GM12878 (cell line): ENCODE results near the gene UBE2J2.

Experiments
- ASH2L ChIP-seq: fragments of 300-600, 200-600 bp; sonication (generic); IDR thresholded peaks from 2 replicates; pipeline ENCODE4 v1.6.1; 2017; ENCODE audit warnings: low read depth, mild to moderate bottlenecking, borderline replicate concordance
- CTCF ChIP-seq, 3 experiments: IDR thresholded peaks in 2 of 3; conservative IDR thresholded peaks in 1 of 3; 2 replicates each; pipeline ENCODE4 v1.5.1; 2011; ENCODE audit warnings: low read depth in 3 of 3, low read length in 3 of 3, mild to moderate bottlenecking in 3 of 3, control low read depth in 2 of 3, moderate library complexity in 2 of 3, inconsistent platforms in 1 of 3, mixed read lengths in 1 of 3; ENCODE audit not compliant: control insufficient read depth in 2 of 3, insufficient read depth in 1 of 3; ENCODE audit errors: extremely low read depth in 1 of 3
- E2F4 ChIP-seq: IDR thresholded peaks from 2 replicates; pipeline ENCODE4 v1.6.1; 2012; ENCODE audit warnings: low read depth, low read length, improper control_type of control experiment
- MYC ChIP-seq: IDR thresholded peaks from 2 replicates; pipeline ENCODE4 v1.6.1; 2011; ENCODE audit warnings: mild to moderate bottlenecking, low read length, moderate library complexity, inconsistent platforms; ENCODE audit not compliant: insufficient read depth, insufficient replicate concordance, insufficient read length, severe bottlenecking
- NFXL1 ChIP-seq: fragments of 450-650 bp; IDR thresholded peaks from 2 replicates; pipeline ENCODE4 v1.6.1; 2017; ENCODE audit warnings: antibody characterized with exemption, mild to moderate bottlenecking, borderline replicate concordance
- POLR2A ChIP-seq: IDR thresholded peaks from 2 replicates; pipeline ENCODE4 v1.6.1; 2011; ENCODE audit warnings: low read depth, mild to moderate bottlenecking, low read length
- SREBF2 ChIP-seq: IDR thresholded peaks from 2 replicates; pipeline ENCODE4 v1.6.1; 2012; ENCODE audit warnings: mild to moderate bottlenecking, low read length
- USF1 ChIP-seq: IDR thresholded peaks from 2 replicates; pipeline ENCODE4 v1.6.1; 2011; ENCODE audit warnings: borderline replicate concordance, low read depth, mild to moderate bottlenecking, moderate library complexity, mixed read lengths, low read length; ENCODE audit not compliant: insufficient read depth; ENCODE audit errors: extremely low read length

GRCh38 chr1:1306661-1307260, 33.1 kb upstream of the UBE2J2 start:
- no peak for TF ChIP-seq POLR2A
- TF ChIP-seq SREBF2: no peak
- TF ChIP-seq ASH2L: no peak
- TF ChIP-seq CTCF (IDR thresholded peaks at IDR 0.05 in 2 of 3, conservative IDR thresholded peaks at IDR 0.05 in 1 of 3; ENCODE audit: control insufficient read depth in 2 of 3, extremely low read depth in 1 of 3, insufficient read depth in 1 of 3, low read depth in 3 of 3, low read length in 3 of 3): no peak
- no peak for TF ChIP-seq MYC
- no peak for TF ChIP-seq NFXL1
- TF ChIP-seq USF1: no peak
- no peak for TF ChIP-seq E2F4
